HCT116 (cell line): ENCODE data around the gene CBL. TPM values are rescaled to one million over a fixed set of nuclear protein-coding genes. Genes with fewer than 3 reads are reported as not detected.

Source experiments
- ATAC-seq: fragments of 200-7000 bp; cut with Tn5 transposase; 2 replicates; pipeline ENCODE4 v1.9.1; 2020; ENCODE audit warnings: mild to moderate bottlenecking, moderate library complexity
- BruUV-seq: library from RNA; stranded (reverse); fragments of 400-500 nt; replicated peaks from 2 replicates; lab custom pipeline; 2021; lab: Mats Ljungman, UMichigan
- CTCF ChIA-PET: fragments of 300-600 bp; sonication (Branson Sonifier 250); formaldehyde crosslinking; loops from one replicate; lab custom pipeline; 2021; ENCODE audit warnings: antibody characterized with exemption; lab: Charles Lee
- POLR2A ChIA-PET: fragments of 300-600, 350-600 bp; sonication (Branson Sonifier 250); formaldehyde crosslinking; loops from one replicate; lab custom pipeline; 2021; ENCODE audit warnings: antibody characterized with exemption; lab: Charles Lee
- RAD21 ChIA-PET, 2 experiments: fragments of 300-600 bp; sonication (Branson Sonifier 250); formaldehyde crosslinking; loops; one replicate each; lab custom pipeline; 2023; ENCODE audit warnings: low total read pairs in 2 of 2; ENCODE audit not compliant: uncharacterized antibody in 2 of 2, unreplicated experiment in 2 of 2, low non-redundant PET in 1 of 2; lab: Charles Lee
- DNase-seq: peaks from one replicate; pipeline ENCODE4 v3.0.0-alpha.2; 2010; ENCODE audit warnings: low read depth, low spot score
- H2AFZ ChIP-seq: fragments of 200-600 bp; shearing (Covaris generic), sonication (generic); 2 replicates; pipeline ENCODE4 v1.6.1; 2017; ENCODE audit warnings: low read depth, mixed run types, mixed read lengths, antibody characterized with exemption, low read length; ENCODE audit not compliant: poor library complexity, severe bottlenecking
- H3K27ac ChIP-seq: 2 replicates; pipeline ENCODE4 v1.5.1; 2012; ENCODE audit warnings: low read depth, low read length
- H3K27me3 ChIP-seq: fragments of 200-600 bp; sonication (generic); 2 replicates; pipeline ENCODE4 v1.6.1; 2016; ENCODE audit warnings: mixed run types, low read length, mixed read lengths; ENCODE audit not compliant: insufficient read depth
- H3K36me3 ChIP-seq, 2 experiments: fragments of 200-500 bp in 1 of 2; fragments of 200-600 bp in 1 of 2; sonication (Bioruptor generic) in 1 of 2; sonication (generic) in 1 of 2; 2 replicates each; pipeline versions ENCODE4 v1.5.1 to v1.6.1; 2014 to 2016; ENCODE audit warnings: low read length in 2 of 2, inconsistent platforms in 1 of 2, mixed read lengths in 1 of 2, mixed run types in 1 of 2; ENCODE audit not compliant: insufficient read depth in 2 of 2, control insufficient read depth in 1 of 2
- H3K4me1 ChIP-seq, 2 experiments: fragments of 200-600 bp in 1 of 2; sonication (generic) in 1 of 2; 2 replicates each; pipeline versions ENCODE4 v1.5.1 to v1.6.1; 2012 to 2017; ENCODE audit warnings: low read length in 2 of 2, inconsistent platforms in 1 of 2, mild to moderate bottlenecking in 1 of 2, mixed read lengths in 1 of 2, mixed run types in 1 of 2, moderate library complexity in 1 of 2; ENCODE audit not compliant: insufficient read depth in 2 of 2, control insufficient read depth in 1 of 2
- H3K4me2 ChIP-seq: fragments of 200-600 bp; sonication (generic); 2 replicates; pipeline ENCODE4 v1.6.1; 2017; ENCODE audit warnings: mixed run types, low read length, mixed read lengths
- H3K4me3 ChIP-seq, 2 experiments: fragments of 200-600 bp in 1 of 2; sonication (generic) in 1 of 2; replicated peaks in 1 of 2; 2 replicates each; pipeline ENCODE4 v1.5.1; 2011 to 2016; ENCODE audit warnings: low read length in 2 of 2, control low read depth in 1 of 2, low read depth in 1 of 2, mild to moderate bottlenecking in 1 of 2, mixed read lengths in 1 of 2, mixed run types in 1 of 2
- H3K79me2 ChIP-seq: fragments of 200-600 bp; sonication (generic); 2 replicates; pipeline ENCODE4 v1.6.1; 2017; ENCODE audit warnings: mild to moderate bottlenecking, mixed run types, low read length, moderate library complexity, mixed read lengths; ENCODE audit not compliant: insufficient read depth
- H3K9ac ChIP-seq: fragments of 200-600 bp; sonication (generic); 2 replicates; pipeline ENCODE4 v1.6.1; 2016; ENCODE audit warnings: low read length, mixed read lengths
- H3K9me2 ChIP-seq: fragments of 200-600 bp; sonication (generic), shearing (Covaris generic); 2 replicates; pipeline ENCODE4 v1.6.1; 2017; ENCODE audit warnings: mixed run types, mild to moderate bottlenecking, moderate library complexity; ENCODE audit not compliant: insufficient read depth
- H3K9me3 ChIP-seq, 2 experiments: fragments of 200-500 bp in 1 of 2; fragments of 200-600 bp in 1 of 2; sonication (Bioruptor generic) in 1 of 2; sonication (generic) in 1 of 2; 2 replicates each; pipeline ENCODE4 v1.6.1; 2014 to 2017; ENCODE audit warnings: low read length in 2 of 2, mixed read lengths in 2 of 2, inconsistent platforms in 1 of 2, low read depth in 1 of 2, mild to moderate bottlenecking in 1 of 2, mixed run types in 1 of 2, moderate library complexity in 1 of 2; ENCODE audit not compliant: control insufficient read depth in 1 of 2, insufficient read depth in 1 of 2
- H4K20me1 ChIP-seq: fragments of 200-600 bp; sonication (generic), shearing (Covaris generic); 2 replicates; pipeline ENCODE4 v1.6.1; 2017; ENCODE audit warnings: mixed run types, mild to moderate bottlenecking, moderate library complexity; ENCODE audit not compliant: insufficient read depth
- CBX3 ChIP-seq: IDR thresholded peaks from 2 replicates; pipeline ENCODE4 v1.6.1; 2012; ENCODE audit warnings: low read depth
- CEBPB ChIP-seq: IDR thresholded peaks from 2 replicates; pipeline ENCODE4 v1.6.1; 2012; ENCODE audit warnings: low read depth
- EGR1 ChIP-seq: IDR thresholded peaks from 2 replicates; pipeline ENCODE4 v1.6.1; 2012; ENCODE audit warnings: low read depth
- ELF1 ChIP-seq: IDR thresholded peaks from 2 replicates; pipeline ENCODE4 v1.6.1; 2012; ENCODE audit warnings: low read depth, borderline replicate concordance
- JUND ChIP-seq: IDR thresholded peaks from 2 replicates; pipeline ENCODE4 v1.6.1; 2012
- POLR2A ChIP-seq: IDR thresholded peaks from 2 replicates; pipeline ENCODE4 v1.7.0; 2011; ENCODE audit warnings: borderline replicate concordance; ENCODE audit not compliant: insufficient read depth, insufficient read length; ENCODE audit errors: extremely low read depth
- POLR2AphosphoS5 ChIP-seq: IDR thresholded peaks from 2 replicates; pipeline ENCODE4 v1.6.1; 2011; ENCODE audit warnings: mild to moderate bottlenecking, low read depth, low read length, moderate library complexity
- RAD21 ChIP-seq: IDR thresholded peaks from 2 replicates; pipeline ENCODE4 v1.6.1; 2012; ENCODE audit warnings: low read depth, mild to moderate bottlenecking
- SRF ChIP-seq: IDR thresholded peaks from 2 replicates; pipeline ENCODE4 v1.6.1; 2012; ENCODE audit warnings: low read depth
- TCF7L2 ChIP-seq: IDR thresholded peaks from 2 replicates; pipeline ENCODE4 v1.7.0; 2011; ENCODE audit warnings: borderline replicate concordance, inconsistent platforms; ENCODE audit not compliant: insufficient read depth, insufficient read length; ENCODE audit errors: extremely low read depth
- YY1 ChIP-seq: IDR thresholded peaks from 2 replicates; pipeline ENCODE4 v1.6.1; 2011; ENCODE audit warnings: low read length, low read depth, moderate library complexity, mild to moderate bottlenecking; ENCODE audit not compliant: insufficient replicate concordance; ENCODE audit errors: extremely low read depth
- ZNF274 ChIP-seq: fragments of 200-500 bp; sonication (Bioruptor generic); IDR thresholded peaks from 2 replicates; pipeline ENCODE4 v1.6.1; 2014; ENCODE audit warnings: mild to moderate bottlenecking, low read depth, low read length, inconsistent platforms
- intact Hi-C: fragments of 100-400 bp; cut with micrococcal nuclease; formaldehyde crosslinking; loops from 2 replicates; pipeline ENCODE4 v1.10.0; 2022
- total RNA-seq: library from RNA; stranded (reverse); gene quantifications from one replicate; pipeline ENCODE4 v1.2.1, GENCODE V29; 2021; ENCODE audit not compliant: unreplicated experiment
- TF ChIP-seq, protein P1 (sequence below): IDR thresholded peaks from 2 replicates; pipeline ENCODE4 v1.6.1; 2012
- TF ChIP-seq, protein P2 (sequence below): IDR thresholded peaks from 2 replicates; pipeline ENCODE4 v1.6.1; 2011; ENCODE audit warnings: mild to moderate bottlenecking, low read length, moderate library complexity; ENCODE audit not compliant: insufficient replicate concordance; ENCODE audit errors: extremely low read depth
- TF ChIP-seq, protein P3 (sequence below): IDR thresholded peaks from 2 replicates; pipeline ENCODE4 v1.6.1; 2012; ENCODE audit warnings: low read depth

Gene CBL
- total RNA-seq, 1 experiment from 2014 or later = 31.1 TPM

DNA sequence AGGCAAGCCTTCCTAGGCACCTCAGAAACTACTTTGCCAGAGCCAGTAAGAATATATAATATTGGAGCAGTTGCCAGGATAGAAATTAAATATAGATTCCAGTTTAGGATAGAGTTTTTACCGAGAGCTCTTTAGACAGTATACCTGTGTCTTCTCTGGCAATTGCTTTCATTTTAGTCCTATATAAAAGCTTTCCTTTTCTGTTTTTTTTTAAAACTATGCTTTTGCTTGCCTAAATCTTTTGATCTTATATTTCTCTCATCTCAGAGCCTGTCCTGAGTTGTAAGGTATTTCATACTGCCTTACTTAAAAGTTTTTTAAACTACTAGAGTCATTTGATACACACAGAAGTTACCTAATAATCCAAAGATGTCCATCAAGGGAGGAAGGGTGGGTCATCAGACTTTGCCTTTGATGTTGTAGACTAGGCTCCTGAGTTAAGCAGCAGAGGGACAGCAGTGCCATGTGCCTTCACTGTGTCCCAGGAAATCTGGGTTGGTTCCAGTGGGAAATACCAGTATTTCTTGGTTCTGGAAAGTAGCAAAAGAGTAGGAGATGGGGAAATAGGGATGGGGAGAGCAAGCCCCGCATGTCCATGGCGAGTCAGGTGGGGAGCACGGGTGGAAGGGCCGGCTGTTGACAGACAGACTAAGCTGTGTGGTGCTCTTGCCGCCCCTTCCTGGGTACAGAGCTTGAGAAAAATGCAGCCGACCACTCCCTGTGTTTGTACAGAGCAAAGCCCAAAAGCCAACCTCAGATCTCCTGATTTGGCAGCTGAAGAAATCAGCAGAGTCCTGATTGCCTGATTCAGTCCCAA, 99.6 kb downstream of the CBL start:
- ChIA-PET POLR2A (no interaction called here), RAD21 (no interaction called here), CTCF (no interaction called here)
- Histone ChIP-seq H3K36me3 (peaks cover 12 to 16% of the 10 kb centered on the region in 2 experiments), H3K27ac (no peak overlapping the region), H3K9me2 (no peaks in the 10 kb centered on the region), H3K9me3 (no peaks in the 10 kb centered on the region), H3K4me2 (no peak overlapping the region), H3K79me2 (no peaks in the 10 kb centered on the region), H4K20me1 (no peaks in the 10 kb centered on the region), H3K4me3 (no peak overlapping the region), H3K27me3 (no peaks in the 10 kb centered on the region), H3K4me1 (no peaks in the 10 kb centered on the region), H2AFZ (no peak overlapping the region), H3K9ac (no peak overlapping the region)
- TF ChIP-seq YY1 (no peak), POLR2AphosphoS5 (no peak), SRF (no peak), CBX3 (no peak), POLR2A (no peak), CEBPB (no peak), EGR1 (no peak), RAD21 (no peak), ELF1 (no peak), JUND (no peak), TCF7L2 (no peak), ZNF274 (no peak)
- TF ChIP-seq, protein P1, sequence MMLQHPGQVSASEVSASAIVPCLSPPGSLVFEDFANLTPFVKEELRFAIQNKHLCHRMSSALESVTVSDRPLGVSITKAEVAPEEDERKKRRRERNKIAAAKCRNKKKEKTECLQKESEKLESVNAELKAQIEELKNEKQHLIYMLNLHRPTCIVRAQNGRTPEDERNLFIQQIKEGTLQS = no peak
- TF ChIP-seq, protein P2, sequence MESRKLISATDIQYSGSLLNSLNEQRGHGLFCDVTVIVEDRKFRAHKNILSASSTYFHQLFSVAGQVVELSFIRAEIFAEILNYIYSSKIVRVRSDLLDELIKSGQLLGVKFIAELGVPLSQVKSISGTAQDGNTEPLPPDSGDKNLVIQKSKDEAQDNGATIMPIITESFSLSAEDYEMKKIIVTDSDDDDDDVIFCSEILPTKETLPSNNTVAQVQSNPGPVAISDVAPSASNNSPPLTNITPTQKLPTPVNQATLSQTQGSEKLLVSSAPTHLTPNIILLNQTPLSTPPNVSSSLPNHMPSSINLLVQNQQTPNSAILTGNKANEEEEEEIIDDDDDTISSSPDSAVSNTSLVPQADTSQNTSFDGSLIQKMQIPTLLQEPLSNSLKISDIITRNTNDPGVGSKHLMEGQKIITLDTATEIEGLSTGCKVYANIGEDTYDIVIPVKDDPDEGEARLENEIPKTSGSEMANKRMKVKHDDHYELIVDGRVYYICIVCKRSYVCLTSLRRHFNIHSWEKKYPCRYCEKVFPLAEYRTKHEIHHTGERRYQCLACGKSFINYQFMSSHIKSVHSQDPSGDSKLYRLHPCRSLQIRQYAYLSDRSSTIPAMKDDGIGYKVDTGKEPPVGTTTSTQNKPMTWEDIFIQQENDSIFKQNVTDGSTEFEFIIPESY = no peak
- TF ChIP-seq, protein P3, sequence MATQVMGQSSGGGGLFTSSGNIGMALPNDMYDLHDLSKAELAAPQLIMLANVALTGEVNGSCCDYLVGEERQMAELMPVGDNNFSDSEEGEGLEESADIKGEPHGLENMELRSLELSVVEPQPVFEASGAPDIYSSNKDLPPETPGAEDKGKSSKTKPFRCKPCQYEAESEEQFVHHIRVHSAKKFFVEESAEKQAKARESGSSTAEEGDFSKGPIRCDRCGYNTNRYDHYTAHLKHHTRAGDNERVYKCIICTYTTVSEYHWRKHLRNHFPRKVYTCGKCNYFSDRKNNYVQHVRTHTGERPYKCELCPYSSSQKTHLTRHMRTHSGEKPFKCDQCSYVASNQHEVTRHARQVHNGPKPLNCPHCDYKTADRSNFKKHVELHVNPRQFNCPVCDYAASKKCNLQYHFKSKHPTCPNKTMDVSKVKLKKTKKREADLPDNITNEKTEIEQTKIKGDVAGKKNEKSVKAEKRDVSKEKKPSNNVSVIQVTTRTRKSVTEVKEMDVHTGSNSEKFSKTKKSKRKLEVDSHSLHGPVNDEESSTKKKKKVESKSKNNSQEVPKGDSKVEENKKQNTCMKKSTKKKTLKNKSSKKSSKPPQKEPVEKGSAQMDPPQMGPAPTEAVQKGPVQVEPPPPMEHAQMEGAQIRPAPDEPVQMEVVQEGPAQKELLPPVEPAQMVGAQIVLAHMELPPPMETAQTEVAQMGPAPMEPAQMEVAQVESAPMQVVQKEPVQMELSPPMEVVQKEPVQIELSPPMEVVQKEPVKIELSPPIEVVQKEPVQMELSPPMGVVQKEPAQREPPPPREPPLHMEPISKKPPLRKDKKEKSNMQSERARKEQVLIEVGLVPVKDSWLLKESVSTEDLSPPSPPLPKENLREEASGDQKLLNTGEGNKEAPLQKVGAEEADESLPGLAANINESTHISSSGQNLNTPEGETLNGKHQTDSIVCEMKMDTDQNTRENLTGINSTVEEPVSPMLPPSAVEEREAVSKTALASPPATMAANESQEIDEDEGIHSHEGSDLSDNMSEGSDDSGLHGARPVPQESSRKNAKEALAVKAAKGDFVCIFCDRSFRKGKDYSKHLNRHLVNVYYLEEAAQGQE = no peak
- BruUV-seq = no TSS peak
- DNase-seq (no peak), ATAC-seq (no peak)
- intact Hi-C loops = no loop called here
